Calu3 (cell line): ENCODE data around the gene NTSR1. TPM values are rescaled to one million over a fixed set of nuclear protein-coding genes. Genes with fewer than 3 reads are reported as not detected.

Source experiments
- BruUV-seq: library from RNA; stranded (reverse); fragments of 400-500 nt; replicated peaks from 2 replicates; lab custom pipeline; 2021; lab: Mats Ljungman, UMichigan
- CTCF ChIA-PET: fragments of 300-600 bp; sonication (Branson Sonifier 250); formaldehyde crosslinking; loops from one replicate; lab custom pipeline; 2022; ENCODE audit warnings: antibody characterized with exemption; lab: Charles Lee
- DNase-seq: peaks from one replicate; pipeline ENCODE4 v3.0.0; 2022
- H3K27ac Mint-ChIP-seq: one replicate; pipeline ENCODE4 v1.8.0; 2022; ENCODE audit warnings: mixed read lengths; ENCODE audit not compliant: unreplicated experiment
- H3K27me3 Mint-ChIP-seq: one replicate; pipeline ENCODE4 v1.8.0; 2022; ENCODE audit warnings: mixed read lengths; ENCODE audit not compliant: unreplicated experiment
- H3K36me3 Mint-ChIP-seq: one replicate; pipeline ENCODE4 v1.8.0; 2022; ENCODE audit warnings: mild to moderate bottlenecking, moderate library complexity, mixed read lengths; ENCODE audit not compliant: insufficient read depth, unreplicated experiment
- H3K4me1 Mint-ChIP-seq: one replicate; pipeline ENCODE4 v1.8.0; 2022; ENCODE audit warnings: mild to moderate bottlenecking, low read depth, mixed read lengths; ENCODE audit not compliant: unreplicated experiment
- H3K4me3 Mint-ChIP-seq: one replicate; pipeline ENCODE4 v1.8.0; 2022; ENCODE audit warnings: mild to moderate bottlenecking, low read depth, moderate library complexity, mixed read lengths; ENCODE audit not compliant: unreplicated experiment
- H3K9me3 Mint-ChIP-seq: one replicate; pipeline ENCODE4 v1.8.0; 2022; ENCODE audit warnings: low read depth, mixed read lengths; ENCODE audit not compliant: unreplicated experiment
- CTCF ChIP-seq: fragments of 200-600 bp; IDR thresholded peaks from one replicate; pipeline ENCODE4 v1.8.0; 2022; ENCODE audit warnings: antibody characterized with exemption; ENCODE audit not compliant: unreplicated experiment
- intact Hi-C: fragments of 100-400 bp; cut with micrococcal nuclease; formaldehyde crosslinking; loops from one replicate; pipeline ENCODE4 v1.10.0; 2022; ENCODE audit not compliant: unreplicated experiment
- total RNA-seq: library from RNA; stranded (reverse); gene quantifications from 2 replicates; pipeline ENCODE4 v1.2.3, GENCODE V29; 2022

The NTSR1 gene
- total RNA-seq, 1 experiment from 2014 or later, result not detected

GRCh38 chr20:62754991-62755356, 46.3 kb downstream of the NTSR1 start:
- TF ChIP-seq CTCF, result no peak
- no peak for DNase-seq
- H3K4me1 Mint-ChIP-seq, result peaks cover 8% of the 10 kb centered on the region
- intact Hi-C loops, result no loop called here
- CTCF ChIA-PET, result no interaction called here
- peaks cover 79% of the 10 kb centered on the region for H3K27me3 Mint-ChIP-seq
- BruUV-seq, result no TSS peak
- H3K27ac Mint-ChIP-seq, result no peak overlapping the region
- no peaks in the 10 kb centered on the region for H3K36me3 Mint-ChIP-seq
- H3K4me3 Mint-ChIP-seq, result no peak overlapping the region
- H3K9me3 Mint-ChIP-seq, result no peaks in the 10 kb centered on the region

- Mint-ChIP-seq H3K36me3 (no peaks in the 10 kb centered on the region), H3K4me1 (peaks cover 8% of the 10 kb centered on the region), H3K9me3 (no peaks in the 10 kb centered on the region), H3K27me3 (peaks cover 72% of the 10 kb centered on the region), H3K4me3 (no peak overlapping the region), H3K27ac (no peak overlapping the region)
- TF ChIP-seq CTCF, result no peak
- CTCF ChIA-PET, result interaction anchor here (1.2 kb wide), 1 partner anchor 52 kb away, joined by 3 read pairs; no protein-coding TSS in a partner anchor
- DNase-seq, result no peak
- intact Hi-C loops, result no loop called here
- no TSS peak for BruUV-seq
These were observed 47.4 kb downstream of the NTSR1 start for GRCh38 chr20:62755817-62756724.

- TF ChIP-seq CTCF, result no peak
- Mint-ChIP-seq H3K36me3 (no peaks in the 10 kb centered on the region), H3K4me3 (no peak overlapping the region), H3K4me1 (peaks cover 8% of the 10 kb centered on the region), H3K27ac (no peak overlapping the region), H3K27me3 (peaks cover 74% of the 10 kb centered on the region), H3K9me3 (no peaks in the 10 kb centered on the region)
- CTCF ChIA-PET, result no interaction called here
- no TSS peak for BruUV-seq
- DNase-seq, result no peak
- intact Hi-C loops, result no loop called here
These were observed 49.7 kb downstream of the NTSR1 start for GRCh38 chr20:62758226-62758912.

- BruUV-seq, result no TSS peak
- Mint-ChIP-seq H3K36me3 (no peaks in the 10 kb centered on the region), H3K4me1 (peaks cover 8% of the 10 kb centered on the region), H3K27ac (no peak overlapping the region), H3K27me3 (peaks cover 80% of the 10 kb centered on the region), H3K9me3 (no peaks in the 10 kb centered on the region), H3K4me3 (no peak overlapping the region)
- CTCF ChIA-PET, result no interaction called here
- no peak for DNase-seq
- intact Hi-C loops, result no loop called here
- no peak for TF ChIP-seq CTCF
These were observed 51.4 kb downstream of the NTSR1 start for GRCh38 chr20:62759981-62760431.
